DMS53 treated with DMSO at 0.1 percent for 48 hours (cell line): ENCODE data around the gene CYP11A1.

Experiments used
- DNase-seq: peaks from one replicate; lab custom pipeline; 2025; ENCODE audit not compliant: unreplicated experiment; lab: John Stamatoyannopoulos, UW

Gene CYP11A1

GRCh38 chr15:74328331-74329056 lies 39.0 kb downstream of the CYP11A1 start:
- DNase-seq, result no peak

- no peak for DNase-seq
Observed at GRCh38 chr15:74327756-74328155, 39.7 kb downstream of the CYP11A1 start.

DNA sequence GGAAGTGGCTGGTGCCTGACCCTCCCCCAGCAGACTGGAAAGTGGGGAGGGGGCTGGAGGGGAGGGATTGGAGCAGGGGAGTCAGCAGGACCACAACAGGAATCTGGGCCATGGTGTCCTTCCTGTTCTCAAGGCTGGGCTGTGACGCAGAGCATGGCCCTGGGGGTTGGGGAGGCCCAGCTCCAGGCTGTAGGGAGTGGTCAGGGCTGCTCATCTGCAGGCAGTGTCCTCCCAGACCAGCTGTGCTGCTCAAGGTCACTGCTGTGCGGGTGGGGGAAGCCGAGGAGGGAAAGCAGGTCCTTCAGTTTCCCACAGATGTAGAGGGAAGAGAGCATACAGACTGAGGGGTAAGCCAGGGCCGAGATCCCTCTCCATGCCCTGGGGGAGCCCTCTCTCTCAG lies 40.7 kb downstream of the CYP11A1 start:
- no peak for DNase-seq

DNA sequence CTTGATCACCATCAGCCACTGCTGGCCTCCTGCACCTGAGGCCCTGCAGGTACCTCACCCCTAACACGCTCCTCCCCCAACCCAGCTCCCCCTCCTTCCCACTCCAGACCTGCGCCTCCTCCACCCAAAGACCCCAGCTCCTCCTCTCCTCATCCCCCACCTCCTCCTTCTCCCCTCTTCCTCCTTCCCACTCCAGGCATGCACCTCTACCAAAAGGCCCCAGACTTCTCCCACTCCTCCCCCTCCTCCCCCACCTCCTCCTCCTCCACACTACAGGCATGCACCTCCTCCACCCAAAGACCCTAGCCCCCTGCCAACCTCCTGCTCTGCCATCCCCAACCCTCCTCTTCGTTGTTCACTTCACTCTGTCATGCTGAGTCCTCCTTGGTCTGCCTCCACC lies 42.7 kb downstream of the CYP11A1 start:
- no peak for DNase-seq

DNA sequence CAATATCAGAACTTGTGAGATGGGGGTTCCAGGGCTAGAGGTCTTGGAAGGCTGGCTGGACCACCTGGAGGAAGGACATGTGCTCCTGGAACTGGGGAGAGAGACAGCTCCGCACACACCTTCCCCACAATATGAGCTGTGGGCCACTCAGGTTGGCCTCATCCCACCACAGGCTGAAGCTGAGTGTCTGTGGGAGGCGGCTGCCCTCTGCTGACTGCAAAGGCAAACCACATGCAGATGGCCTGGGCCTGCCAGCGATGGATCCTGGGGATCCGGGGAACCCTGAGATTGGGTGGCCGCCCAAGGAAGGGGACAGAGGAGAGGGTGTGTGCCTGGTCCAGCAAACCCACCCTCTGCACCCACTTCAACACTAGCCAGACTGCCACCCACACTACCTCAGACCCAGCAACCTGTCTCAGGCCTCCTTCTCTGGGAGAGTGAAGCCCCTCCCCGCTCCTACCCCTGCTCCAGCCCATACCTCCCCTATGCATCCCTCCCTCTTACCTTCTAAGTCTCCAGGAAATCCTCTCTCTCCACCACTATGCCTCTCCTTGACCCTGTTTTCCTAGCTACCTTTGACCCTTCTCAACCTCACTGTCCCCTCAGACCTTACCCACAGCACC lies 44.8 kb downstream of the CYP11A1 start:
- DNase-seq, result peak; percentile 11

DNA sequence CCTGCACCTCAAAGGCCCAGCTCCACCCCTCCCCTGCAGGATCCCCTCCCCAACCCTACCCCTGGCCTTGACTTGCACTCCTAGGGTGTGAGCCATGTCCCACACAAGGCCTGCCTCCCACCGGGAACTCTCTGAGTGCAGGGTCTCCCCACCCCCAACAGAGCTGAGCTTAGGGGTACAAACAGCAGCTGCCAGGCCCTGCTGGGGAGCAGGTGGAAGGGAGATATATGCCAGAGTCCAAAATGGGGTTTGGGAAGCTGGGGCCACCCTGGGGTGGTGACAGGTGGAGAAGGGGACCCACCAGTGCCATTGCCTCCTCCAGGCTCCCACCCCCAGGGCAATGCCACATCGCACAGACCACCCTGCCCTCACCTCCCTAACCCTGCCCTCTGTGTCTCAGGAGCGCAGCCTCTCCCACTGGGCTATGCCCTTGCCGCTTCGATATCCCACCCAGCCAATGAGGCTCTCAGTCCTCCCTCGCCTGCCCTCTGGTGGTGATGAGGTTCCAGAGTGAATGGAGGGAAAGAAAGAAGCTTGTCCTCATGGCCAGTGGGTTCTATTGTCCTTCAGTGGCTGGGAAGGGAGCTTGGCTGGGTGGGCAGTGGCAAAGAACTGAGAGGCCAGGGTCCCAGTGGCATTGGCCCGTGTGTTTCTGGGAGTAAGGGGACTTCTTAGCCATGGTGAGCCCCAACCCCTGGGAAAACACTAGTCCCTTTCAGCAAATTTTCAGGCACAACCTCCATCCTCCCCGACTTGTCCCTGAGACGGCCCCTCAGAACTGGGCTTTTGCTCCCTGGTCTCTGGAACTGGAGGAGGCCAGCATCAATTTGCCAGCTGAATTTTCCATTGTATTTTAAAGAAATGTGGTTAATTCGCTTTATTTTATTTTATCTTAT lies 46.8 kb downstream of the CYP11A1 start:
- DNase-seq, result no peak

GRCh38 chr15:74319596-74320351 lies 47.7 kb downstream of the CYP11A1 start:
- no peak for DNase-seq

DNA sequence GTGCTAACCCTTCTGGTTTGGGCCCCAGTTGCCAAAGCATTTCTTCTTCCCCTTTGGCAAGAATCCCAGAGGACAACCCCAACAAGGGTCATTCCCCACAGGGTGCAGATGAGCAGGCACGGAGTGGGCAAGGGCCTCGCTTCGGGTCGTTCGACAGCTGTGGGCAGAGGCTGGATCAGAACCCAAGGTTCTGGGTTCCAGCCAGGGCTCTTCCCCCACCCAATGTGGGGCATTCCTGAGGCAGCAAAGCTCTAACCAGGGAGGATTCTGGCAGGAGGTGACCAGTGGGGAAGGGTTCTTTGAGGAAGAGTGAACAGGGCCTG lies 48.3 kb downstream of the CYP11A1 start:
- no peak for DNase-seq

- DNase-seq, result no peak
Observed at GRCh38 chr15:74318376-74319137, 48.9 kb downstream of the CYP11A1 start.

DNA sequence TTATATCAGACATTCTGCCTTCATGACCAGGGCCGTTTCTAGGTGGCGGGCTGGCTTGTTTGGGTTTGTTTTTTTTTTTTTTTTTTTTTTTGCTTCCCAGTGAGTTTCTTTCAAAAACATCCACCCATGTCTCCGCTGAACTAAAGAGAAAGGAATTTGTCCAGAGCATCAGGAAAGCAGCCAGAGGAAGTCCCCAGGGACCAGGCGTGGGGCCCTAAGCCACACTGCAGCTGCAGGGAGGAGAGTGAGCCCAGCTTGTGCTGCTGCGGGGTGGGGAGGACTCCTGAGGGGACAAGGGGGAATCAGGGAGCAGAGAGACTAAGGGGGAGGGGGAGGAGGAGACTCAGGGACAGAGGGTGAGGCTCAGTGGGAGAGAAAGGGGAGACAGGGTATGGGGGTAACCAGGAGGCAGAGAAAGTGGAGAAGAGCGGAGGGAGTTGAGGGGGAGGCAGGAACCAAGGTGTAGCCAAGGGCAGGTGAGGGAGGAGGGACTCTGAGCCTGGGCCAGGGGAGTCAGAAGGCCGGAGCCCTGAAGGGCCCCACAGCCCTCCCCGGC lies 49.5 kb downstream of the CYP11A1 start:
- no peak for DNase-seq

DNA sequence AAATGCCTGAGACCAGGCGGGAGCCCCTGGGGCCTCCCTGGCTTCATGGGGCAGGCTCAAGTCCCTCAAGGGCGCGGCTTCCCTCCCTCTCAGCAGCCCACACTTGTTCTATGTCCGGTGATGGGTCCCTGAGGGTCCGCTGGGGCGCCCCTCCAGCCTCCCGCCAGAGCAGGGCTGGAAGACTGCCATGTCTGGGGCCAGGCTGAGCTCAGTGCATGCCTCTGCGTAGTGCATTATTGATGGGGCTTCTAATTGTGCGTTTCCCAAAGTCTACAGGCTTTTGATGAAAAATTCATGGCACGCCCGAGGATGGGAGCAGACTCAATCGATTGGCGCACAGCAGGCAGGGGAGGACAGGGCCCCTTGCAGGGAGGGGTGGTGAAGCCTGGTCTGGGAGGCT lies 51.3 kb downstream of the CYP11A1 start:
- no peak for DNase-seq

DNA sequence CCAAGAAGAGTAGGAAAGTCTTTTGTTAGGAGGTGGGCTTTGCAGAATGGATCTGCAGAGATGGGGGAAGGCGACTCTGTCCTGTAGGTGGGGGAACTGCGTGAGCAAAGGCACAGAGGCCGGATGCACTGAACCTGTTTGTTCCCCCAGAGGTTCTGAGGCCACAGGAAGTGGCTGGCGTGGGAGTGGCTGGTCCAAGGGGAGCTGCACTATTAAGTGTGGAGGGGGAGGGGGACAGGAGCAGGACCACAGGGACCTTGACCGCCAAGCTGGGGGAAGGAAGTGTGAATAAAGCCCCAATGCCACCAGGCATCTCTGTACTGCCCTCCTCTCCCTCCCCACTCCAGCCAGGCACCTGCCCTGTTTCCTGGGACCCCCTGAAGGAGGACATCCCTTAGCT lies 51.8 kb downstream of the CYP11A1 start:
- DNase-seq, result no peak

DNA sequence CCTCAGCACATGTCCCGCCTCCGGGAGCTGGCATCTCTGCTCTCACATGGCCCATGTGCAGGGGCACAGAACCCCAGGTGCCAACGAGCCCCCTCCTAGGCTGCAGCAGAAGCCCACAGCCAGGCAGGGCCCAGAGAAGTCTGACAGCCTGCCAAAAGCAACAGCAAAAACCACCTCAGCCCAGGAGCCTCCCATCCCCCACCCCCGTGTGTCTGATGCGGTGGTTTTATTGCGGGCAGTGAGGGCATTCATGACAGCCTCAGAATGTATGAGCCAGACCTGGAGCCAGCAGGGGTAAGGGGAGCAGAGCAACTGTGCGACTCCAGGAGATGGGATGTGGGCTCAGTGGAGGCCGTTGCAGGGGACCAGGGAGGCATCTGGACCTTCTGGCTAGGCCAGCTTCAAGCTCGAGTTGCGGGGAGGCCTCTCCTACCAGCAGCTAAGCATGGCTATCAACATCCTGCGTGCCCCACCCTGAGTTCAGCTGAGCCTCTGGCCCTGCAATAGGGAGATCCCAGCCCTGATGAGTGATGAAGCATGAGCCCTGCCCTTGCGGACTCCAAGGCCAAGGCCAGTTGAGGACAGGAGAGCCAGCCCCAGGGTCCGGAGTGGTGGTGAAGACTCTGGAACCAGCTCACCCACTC lies 52.5 kb downstream of the CYP11A1 start:
- no peak for DNase-seq

DNA sequence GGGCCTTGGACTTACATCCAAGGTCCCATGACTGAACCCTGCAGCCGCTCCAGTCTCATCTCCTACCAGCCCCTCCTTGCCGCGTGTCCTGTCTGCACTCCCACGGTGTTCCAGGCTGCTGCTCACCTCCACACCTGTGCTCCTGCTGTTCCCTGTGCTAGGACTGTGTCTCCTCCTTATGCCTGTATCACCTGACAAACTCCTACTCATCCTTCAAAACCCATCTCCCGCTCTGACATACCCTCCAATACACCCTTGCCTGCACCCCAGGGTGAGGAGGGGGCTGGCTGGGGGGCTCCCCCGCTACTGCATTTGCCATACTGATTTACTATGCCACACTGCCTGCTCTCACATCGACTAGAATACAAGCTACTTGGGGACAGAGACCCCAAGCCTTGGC lies 53.6 kb downstream of the CYP11A1 start:
- DNase-seq, result no peak

- peak; percentile 82 for DNase-seq
Observed at GRCh38 chr15:74312445-74313007, 54.9 kb downstream of the CYP11A1 start.

DNA sequence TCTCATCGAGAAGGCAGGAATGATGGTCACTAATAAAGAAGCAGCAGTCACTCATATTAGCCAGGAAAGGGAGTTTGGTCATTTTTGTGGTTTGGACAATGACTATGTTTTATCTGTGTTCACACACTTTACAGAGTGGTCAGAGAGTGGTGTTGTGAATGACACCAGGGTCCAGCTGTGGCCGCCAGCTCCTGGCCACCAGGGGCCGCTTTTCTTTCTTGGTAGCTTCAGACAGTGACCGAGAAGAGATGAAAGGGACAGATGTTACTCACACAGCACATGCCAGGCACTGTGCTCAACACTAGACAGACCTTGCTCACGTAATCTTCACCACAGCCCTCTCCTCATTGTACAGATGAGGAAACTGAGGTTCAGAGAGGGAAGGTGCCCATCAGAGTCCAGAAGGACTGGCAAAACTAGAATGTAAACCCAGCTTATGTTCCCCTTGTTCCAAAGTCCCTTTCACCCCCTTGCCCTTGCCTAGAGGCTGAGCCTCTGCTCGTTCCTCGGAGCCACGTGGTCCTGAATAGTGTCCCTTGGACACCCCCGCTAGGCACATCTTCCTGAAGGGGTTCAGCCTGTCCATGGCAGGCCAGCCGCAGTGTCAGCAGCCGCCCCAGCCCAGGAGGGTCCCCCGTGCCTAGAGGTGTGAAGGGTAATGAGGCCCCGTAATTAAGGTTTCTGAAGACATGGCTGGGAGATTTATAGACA lies 55.6 kb downstream of the CYP11A1 start:
- peak; percentile 28 for DNase-seq

- DNase-seq, result peak; percentile 29
Observed at GRCh38 chr15:74307827-74308811, 59.3 kb downstream of the CYP11A1 start.

- DNase-seq, result no peak
Observed at GRCh38 chr15:74306781-74307217, 60.6 kb downstream of the CYP11A1 start.
